Measurements from ENCODE around the gene BHLHE41. TPM values are rescaled to one million over a fixed set of nuclear protein-coding genes. Genes with fewer than 3 reads are reported as not detected.
A peak's percentile ranks its signal among the peaks of the same experiment; 100 is the strongest.

The BHLHE41 gene
- total RNA-seq, 1 experiment from 2014 or later = 7.6 TPM

DNA sequence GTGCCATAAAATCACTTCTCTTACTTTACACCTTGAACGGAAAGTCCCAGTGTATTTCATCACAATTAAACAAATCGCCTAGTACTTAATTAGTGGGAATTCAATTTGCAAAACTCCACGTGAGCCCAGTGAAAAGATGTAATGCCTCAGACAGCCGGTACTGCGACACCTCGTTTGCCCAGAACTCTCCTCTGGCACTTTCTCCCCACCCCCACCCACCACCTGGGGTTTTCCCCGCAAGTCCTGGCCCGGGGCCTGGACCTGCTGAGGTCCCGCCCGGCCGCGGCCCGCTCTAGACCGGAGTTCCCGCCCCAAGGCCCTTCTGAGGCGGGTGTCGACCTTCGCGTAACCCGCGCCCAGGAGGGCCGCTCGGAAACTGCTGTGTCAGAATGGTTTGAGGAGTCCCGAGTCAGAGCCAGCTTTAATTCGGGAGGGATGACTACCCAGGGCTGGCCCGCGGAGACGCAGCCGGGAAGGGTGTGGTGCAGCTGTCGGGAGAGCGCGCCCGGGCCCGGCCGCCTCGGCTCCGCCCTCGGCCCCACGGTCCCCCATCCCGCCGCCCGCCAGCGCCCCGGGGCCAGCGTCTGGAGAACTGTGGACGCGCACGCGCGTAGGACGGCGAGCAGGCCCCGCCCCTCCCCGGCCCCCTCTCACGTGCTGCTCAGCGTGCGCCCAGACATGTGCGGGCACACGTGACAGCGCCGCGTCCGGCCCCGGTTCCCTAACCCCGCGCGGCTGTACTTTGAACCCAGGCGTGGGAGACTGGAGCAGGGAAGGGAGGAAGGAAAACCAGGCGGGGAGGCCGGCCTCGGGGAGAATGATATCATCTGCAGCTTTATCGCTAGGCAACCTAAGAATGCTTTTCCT is 10.8 kb downstream of the BHLHE41 start (continued):
- TF ChIP-seq ETV6 (CRISPR knock-in tag; IDR thresholded peaks at IDR 0.05) (peak; percentile 90), ZNF232 (CRISPR knock-in tag; IDR thresholded peaks at IDR 0.05) (peak; percentile 82), MYBL2 (CRISPR knock-in tag; IDR thresholded peaks at IDR 0.05) (peak; percentile 66)

DNA sequence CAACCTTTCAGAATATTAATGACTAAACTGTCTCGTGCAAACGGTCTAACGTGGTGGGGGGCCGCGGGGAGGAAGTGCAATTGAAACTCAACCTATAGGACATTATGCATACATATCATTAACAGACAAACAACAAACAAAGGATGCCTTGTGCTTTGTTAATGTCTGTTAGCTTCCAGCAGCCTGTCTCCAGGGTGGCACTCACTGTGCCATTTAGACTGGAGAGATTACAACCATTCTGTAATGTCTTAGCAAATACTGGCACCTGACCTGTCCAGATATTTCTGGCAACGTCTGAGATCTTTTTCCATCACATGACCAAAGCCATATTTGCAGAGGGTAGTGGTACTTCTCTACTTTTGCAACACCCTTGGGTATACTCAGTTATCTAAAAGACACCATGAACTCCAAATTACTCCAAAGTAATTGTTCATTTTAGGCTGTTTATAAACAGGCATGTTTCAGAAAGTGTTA is 11.6 kb downstream of the BHLHE41 start:
- Mint-ChIP-seq H3K9me3 (no peaks in the 10 kb centered on the region), H3K27me3 (ENCODE audit: low read depth) (peaks cover 29% of the 10 kb centered on the region), H3K27ac (peak overlapping the region; percentile 24; the same call in 1 of the 2 replicates), H3K36me3 (no peaks in the 10 kb centered on the region), H3K4me3 (peak overlapping the region; percentile 81), H3K4me1 (peaks cover 60% of the 10 kb centered on the region)
- CTCF ChIA-PET = no interaction called here
- POLR2A ChIA-PET = interaction anchor here (0.6 to 1.0 kb wide), 2 partner anchors 12 to 780 kb away, joined by 3 to 6 read pairs; partner anchors contain the start of gene BHLHE41
- DNase-seq (ENCODE audit: low spot score) (no peak), ATAC-seq (no peak)
- TF ChIP-seq ZNF138 (CRISPR knock-in tag; conservative IDR thresholded peaks at IDR 0.05) (no peak), MYBL2 (CRISPR knock-in tag; IDR thresholded peaks at IDR 0.05) (no peak)
- TF ChIP-seq, protein P1, sequence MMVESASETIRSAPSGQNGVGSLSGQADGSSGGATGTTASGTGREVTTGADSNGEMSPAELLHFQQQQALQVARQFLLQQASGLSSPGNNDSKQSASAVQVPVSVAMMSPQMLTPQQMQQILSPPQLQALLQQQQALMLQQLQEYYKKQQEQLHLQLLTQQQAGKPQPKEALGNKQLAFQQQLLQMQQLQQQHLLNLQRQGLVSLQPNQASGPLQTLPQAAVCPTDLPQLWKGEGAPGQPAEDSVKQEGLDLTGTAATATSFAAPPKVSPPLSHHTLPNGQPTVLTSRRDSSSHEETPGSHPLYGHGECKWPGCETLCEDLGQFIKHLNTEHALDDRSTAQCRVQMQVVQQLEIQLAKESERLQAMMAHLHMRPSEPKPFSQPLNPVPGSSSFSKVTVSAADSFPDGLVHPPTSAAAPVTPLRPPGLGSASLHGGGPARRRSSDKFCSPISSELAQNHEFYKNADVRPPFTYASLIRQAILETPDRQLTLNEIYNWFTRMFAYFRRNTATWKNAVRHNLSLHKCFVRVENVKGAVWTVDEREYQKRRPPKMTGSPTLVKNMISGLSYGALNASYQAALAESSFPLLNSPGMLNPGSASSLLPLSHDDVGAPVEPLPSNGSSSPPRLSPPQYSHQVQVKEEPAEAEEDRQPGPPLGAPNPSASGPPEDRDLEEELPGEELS (CRISPR knock-in tag; IDR thresholded peaks at IDR 0.05) = peak; percentile 52; the same call in 1 of the 2 replicates
- TF ChIP-seq, protein P2, sequence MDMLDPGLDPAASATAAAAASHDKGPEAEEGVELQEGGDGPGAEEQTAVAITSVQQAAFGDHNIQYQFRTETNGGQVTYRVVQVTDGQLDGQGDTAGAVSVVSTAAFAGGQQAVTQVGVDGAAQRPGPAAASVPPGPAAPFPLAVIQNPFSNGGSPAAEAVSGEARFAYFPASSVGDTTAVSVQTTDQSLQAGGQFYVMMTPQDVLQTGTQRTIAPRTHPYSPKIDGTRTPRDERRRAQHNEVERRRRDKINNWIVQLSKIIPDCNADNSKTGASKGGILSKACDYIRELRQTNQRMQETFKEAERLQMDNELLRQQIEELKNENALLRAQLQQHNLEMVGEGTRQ (CRISPR knock-in tag; IDR thresholded peaks at IDR 0.05) = peak; percentile 39; the same call in 1 of the 2 replicates
- TF ChIP-seq, protein P3, sequence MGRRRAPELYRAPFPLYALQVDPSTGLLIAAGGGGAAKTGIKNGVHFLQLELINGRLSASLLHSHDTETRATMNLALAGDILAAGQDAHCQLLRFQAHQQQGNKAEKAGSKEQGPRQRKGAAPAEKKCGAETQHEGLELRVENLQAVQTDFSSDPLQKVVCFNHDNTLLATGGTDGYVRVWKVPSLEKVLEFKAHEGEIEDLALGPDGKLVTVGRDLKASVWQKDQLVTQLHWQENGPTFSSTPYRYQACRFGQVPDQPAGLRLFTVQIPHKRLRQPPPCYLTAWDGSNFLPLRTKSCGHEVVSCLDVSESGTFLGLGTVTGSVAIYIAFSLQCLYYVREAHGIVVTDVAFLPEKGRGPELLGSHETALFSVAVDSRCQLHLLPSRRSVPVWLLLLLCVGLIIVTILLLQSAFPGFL (CRISPR knock-in tag; IDR thresholded peaks at IDR 0.05; ENCODE audit: borderline replicate concordance) = no peak

DNA sequence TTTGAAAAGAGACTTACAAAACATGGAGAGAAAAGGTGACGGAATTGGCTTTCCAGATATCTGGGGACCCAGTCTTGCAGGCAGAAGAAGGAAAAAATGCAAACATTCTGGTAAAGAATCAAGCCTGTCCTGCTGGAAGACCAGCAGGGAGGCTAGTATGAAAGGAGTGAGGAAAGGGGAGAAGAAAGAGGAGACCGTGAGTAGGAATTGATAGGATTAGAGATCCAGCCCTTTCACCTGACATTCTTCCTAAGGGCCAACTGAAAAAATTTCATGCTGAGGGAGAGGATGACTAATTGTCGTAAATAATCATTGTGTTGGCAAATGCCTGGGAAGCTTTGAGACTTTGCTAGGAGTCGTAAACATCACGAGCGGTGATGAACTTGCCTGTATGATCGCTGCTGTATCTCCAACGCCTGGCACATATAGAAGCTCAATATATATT is 12.1 kb downstream of the BHLHE41 start:
- Mint-ChIP-seq H3K27me3 (ENCODE audit: low read depth) (peaks cover 29% of the 10 kb centered on the region), H3K36me3 (no peaks in the 10 kb centered on the region), H3K9me3 (no peaks in the 10 kb centered on the region), H3K4me1 (peaks cover 60% of the 10 kb centered on the region), H3K27ac (peak overlapping the region; percentile 82), H3K4me3 (peak overlapping the region; percentile 81)
- TF ChIP-seq, protein P4, sequence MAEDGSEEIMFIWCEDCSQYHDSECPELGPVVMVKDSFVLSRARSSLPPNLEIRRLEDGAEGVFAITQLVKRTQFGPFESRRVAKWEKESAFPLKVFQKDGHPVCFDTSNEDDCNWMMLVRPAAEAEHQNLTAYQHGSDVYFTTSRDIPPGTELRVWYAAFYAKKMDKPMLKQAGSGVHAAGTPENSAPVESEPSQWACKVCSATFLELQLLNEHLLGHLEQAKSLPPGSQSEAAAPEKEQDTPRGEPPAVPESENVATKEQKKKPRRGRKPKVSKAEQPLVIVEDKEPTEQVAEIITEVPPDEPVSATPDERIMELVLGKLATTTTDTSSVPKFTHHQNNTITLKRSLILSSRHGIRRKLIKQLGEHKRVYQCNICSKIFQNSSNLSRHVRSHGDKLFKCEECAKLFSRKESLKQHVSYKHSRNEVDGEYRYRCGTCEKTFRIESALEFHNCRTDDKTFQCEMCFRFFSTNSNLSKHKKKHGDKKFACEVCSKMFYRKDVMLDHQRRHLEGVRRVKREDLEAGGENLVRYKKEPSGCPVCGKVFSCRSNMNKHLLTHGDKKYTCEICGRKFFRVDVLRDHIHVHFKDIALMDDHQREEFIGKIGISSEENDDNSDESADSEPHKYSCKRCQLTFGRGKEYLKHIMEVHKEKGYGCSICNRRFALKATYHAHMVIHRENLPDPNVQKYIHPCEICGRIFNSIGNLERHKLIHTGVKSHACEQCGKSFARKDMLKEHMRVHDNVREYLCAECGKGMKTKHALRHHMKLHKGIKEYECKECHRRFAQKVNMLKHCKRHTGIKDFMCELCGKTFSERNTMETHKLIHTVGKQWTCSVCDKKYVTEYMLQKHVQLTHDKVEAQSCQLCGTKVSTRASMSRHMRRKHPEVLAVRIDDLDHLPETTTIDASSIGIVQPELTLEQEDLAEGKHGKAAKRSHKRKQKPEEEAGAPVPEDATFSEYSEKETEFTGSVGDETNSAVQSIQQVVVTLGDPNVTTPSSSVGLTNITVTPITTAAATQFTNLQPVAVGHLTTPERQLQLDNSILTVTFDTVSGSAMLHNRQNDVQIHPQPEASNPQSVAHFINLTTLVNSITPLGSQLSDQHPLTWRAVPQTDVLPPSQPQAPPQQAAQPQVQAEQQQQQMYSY (CRISPR knock-in tag; IDR thresholded peaks at IDR 0.05) = peak; percentile 92
- no peak for TF ChIP-seq TEAD4 (CRISPR knock-in tag; IDR thresholded peaks at IDR 0.05)
- POLR2A ChIA-PET = interaction anchor here (0.5 to 1.0 kb wide), 3 partner anchors 12 to 878 kb away, joined by 3 to 6 read pairs (median 6); partner anchors contain the start of gene BHLHE41
- CTCF ChIA-PET = no interaction called here
- ATAC-seq (peak; percentile 7), DNase-seq (ENCODE audit: low spot score) (no peak)

DNA sequence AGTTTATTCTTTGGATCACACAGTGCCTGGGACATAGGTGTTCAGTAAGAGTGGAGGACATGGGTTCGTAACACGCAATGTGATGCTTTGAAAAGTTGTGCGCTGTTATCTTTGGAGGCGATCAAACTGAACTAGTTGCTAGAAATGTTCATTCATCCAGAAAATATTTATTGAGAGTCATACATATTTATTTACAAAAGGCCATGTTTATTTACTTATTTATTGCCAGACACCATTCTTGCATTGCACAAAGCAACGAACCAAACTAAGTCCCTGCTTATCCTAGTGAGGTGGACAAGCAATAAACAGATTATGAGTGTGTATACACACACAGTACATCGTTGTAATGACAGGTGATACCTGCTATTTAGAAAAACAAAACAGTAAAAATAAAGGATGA is 12.6 kb downstream of the BHLHE41 start:
- no peaks in the 10 kb centered on the region for H3K9me3 Mint-ChIP-seq
- peaks cover 29% of the 10 kb centered on the region for H3K27me3 Mint-ChIP-seq (ENCODE audit: low read depth)
- H3K36me3 Mint-ChIP-seq = no peaks in the 10 kb centered on the region
- ChIA-PET CTCF (no interaction called here), POLR2A (interaction anchor here (0.5 kb wide), 1 partner anchor 878 kb away, joined by 6 read pairs; no protein-coding TSS in a partner anchor)
- no peak overlapping the region for H3K27ac Mint-ChIP-seq
- peak overlapping the region; percentile 81 for H3K4me3 Mint-ChIP-seq
- DNase-seq (ENCODE audit: low spot score) (no peak), ATAC-seq (no peak)
- H3K4me1 Mint-ChIP-seq = peaks cover 56% of the 10 kb centered on the region
- TF ChIP-seq JUN (CRISPR knock-in tag; IDR thresholded peaks at IDR 0.05) (no peak), ZNF121 (CRISPR knock-in tag; IDR thresholded peaks at IDR 0.05) (no peak)
- TF ChIP-seq, protein P5, sequence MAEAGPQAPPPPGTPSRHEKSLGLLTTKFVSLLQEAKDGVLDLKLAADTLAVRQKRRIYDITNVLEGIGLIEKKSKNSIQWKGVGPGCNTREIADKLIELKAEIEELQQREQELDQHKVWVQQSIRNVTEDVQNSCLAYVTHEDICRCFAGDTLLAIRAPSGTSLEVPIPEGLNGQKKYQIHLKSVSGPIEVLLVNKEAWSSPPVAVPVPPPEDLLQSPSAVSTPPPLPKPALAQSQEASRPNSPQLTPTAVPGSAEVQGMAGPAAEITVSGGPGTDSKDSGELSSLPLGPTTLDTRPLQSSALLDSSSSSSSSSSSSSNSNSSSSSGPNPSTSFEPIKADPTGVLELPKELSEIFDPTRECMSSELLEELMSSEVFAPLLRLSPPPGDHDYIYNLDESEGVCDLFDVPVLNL (CRISPR knock-in tag; IDR thresholded peaks at IDR 0.05; ENCODE audit: borderline replicate concordance, low read depth) = no peak
- TF ChIP-seq, protein P6, sequence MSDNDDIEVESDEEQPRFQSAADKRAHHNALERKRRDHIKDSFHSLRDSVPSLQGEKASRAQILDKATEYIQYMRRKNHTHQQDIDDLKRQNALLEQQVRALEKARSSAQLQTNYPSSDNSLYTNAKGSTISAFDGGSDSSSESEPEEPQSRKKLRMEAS (CRISPR knock-in tag; IDR thresholded peaks at IDR 0.05) = no peak

Measured in WTC11 (cell line).